Body of pancreas (tissue), 4 donors: ENCODE measurements around the gene RARB.

ENCODE experiments used
- CTCF ChIP-seq, 7 experiments: fragments of 450-650 bp in 4 of 7; fragments of 200-600 bp in 3 of 7; sonication (generic) in 3 of 7; IDR thresholded peaks; one replicate each; pipeline ENCODE4 v1.5.1; 2016 to 2019; ENCODE audit warnings: antibody characterized with exemption in 7 of 7
- POLR2A ChIP-seq, 3 donors: fragments of 450-650 bp; IDR thresholded peaks; one replicate each; pipeline ENCODE4 v1.6.1; 2016; ENCODE audit warnings: antibody characterized with exemption in 3 of 3, mild to moderate bottlenecking in 2 of 3

GRCh38 chr3:25568525-25569078, 140.5 kb downstream of the RARB start:
- TF ChIP-seq CTCF (IDR thresholded peaks at IDR 0.05) = no peak
- no peak for TF ChIP-seq POLR2A (IDR thresholded peaks at IDR 0.05)
